Breast epithelium (tissue), 3 donors: ENCODE data around the gene MRAS.

ENCODE experiments used
- POLR2A ChIP-seq: fragments of 450-650 bp; IDR thresholded peaks from one replicate; pipeline ENCODE4 v1.6.1; 2016; ENCODE audit warnings: antibody characterized with exemption, mild to moderate bottlenecking, moderate library complexity
- POLR2AphosphoS5 ChIP-seq, 3 donors: sonication (generic); formaldehyde crosslinking; IDR thresholded peaks; one replicate each; pipeline ENCODE4 v1.6.1; 2017; ENCODE audit warnings: antibody characterized with exemption in 3 of 3
- TF ChIP-seq, protein P1 (sequence below), 3 donors: fragments of 450-650 bp; IDR thresholded peaks; one replicate each; pipeline ENCODE4 v1.5.1; 2016 to 2017; ENCODE audit warnings: antibody characterized with exemption in 3 of 3, mild to moderate bottlenecking in 3 of 3, moderate library complexity in 3 of 3

DNA sequence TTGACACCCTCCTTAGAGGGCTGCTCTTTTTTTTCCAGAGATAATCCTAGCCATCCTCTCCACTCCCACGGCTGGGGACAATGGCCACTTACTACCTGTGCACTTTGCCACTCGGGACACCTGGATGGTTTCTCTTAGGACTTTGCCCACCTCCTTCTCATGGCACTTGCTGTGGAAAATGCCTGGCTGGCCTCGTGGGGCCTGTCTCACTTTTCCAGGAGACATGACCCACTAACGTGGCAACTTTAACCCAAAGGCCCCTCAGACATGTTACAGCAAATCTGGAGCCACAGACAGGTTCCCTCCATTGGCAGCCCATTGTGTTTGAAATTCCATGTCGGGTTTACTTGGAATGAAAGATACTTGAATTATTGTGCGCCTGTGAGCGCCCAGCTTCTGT, 56.6 kb downstream of the MRAS start:
- TF ChIP-seq, protein P1, sequence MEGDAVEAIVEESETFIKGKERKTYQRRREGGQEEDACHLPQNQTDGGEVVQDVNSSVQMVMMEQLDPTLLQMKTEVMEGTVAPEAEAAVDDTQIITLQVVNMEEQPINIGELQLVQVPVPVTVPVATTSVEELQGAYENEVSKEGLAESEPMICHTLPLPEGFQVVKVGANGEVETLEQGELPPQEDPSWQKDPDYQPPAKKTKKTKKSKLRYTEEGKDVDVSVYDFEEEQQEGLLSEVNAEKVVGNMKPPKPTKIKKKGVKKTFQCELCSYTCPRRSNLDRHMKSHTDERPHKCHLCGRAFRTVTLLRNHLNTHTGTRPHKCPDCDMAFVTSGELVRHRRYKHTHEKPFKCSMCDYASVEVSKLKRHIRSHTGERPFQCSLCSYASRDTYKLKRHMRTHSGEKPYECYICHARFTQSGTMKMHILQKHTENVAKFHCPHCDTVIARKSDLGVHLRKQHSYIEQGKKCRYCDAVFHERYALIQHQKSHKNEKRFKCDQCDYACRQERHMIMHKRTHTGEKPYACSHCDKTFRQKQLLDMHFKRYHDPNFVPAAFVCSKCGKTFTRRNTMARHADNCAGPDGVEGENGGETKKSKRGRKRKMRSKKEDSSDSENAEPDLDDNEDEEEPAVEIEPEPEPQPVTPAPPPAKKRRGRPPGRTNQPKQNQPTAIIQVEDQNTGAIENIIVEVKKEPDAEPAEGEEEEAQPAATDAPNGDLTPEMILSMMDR (IDR thresholded peaks at IDR 0.05), result no peak
- TF ChIP-seq POLR2AphosphoS5 (IDR thresholded peaks at IDR 0.05) (no peak), POLR2A (no peak)
